Endothelial cell of umbilical vein (primary cell): ENCODE measurements around the gene SLX1A. TPM values are rescaled to one million over a fixed set of nuclear protein-coding genes. Genes with fewer than 3 reads are reported as not detected.

Source experiments
- BruUV-seq: library from RNA; stranded (reverse); fragments of 400-500 nt; replicated peaks from 2 replicates; lab custom pipeline; 2021; lab: Mats Ljungman, UMichigan
- CTCF ChIA-PET: fragments of 300-600, 350-600 bp; sonication (Branson Sonifier 250); formaldehyde crosslinking; loops from one replicate; lab custom pipeline; 2021; ENCODE audit warnings: antibody characterized with exemption, inconsistent platforms; lab: Charles Lee
- POLR2A ChIA-PET: fragments of 300-600, 350-600 bp; sonication (Branson Sonifier 250); formaldehyde crosslinking; loops from one replicate; lab custom pipeline; 2021; ENCODE audit warnings: antibody characterized with exemption, inconsistent platforms; lab: Charles Lee
- DNase-seq: peaks from one replicate; pipeline ENCODE4 v3.0.0-alpha.2; 2011; ENCODE audit warnings: low read depth, low spot score
- FAIRE-seq: peaks from 2 replicates; lab custom pipeline; 2011; peaks lifted over from hg19 to GRCh38; lab: Jason Lieb, UNC
- H2AFZ ChIP-seq: 2 replicates; pipeline ENCODE4 v1.6.0; 2012; ENCODE audit warnings: low read depth, low read length, control low read depth, inconsistent platforms
- H3K27ac ChIP-seq: 2 replicates; pipeline ENCODE4 v1.5.1; 2011; ENCODE audit warnings: low read depth, mild to moderate bottlenecking, control low read depth, low read length, moderate library complexity; ENCODE audit not compliant: insufficient read depth
- H3K27me3 ChIP-seq, 2 experiments: 2 replicates each; pipeline versions ENCODE4 v1.6.0 to v1.6.1; 2011; ENCODE audit warnings: low read length in 2 of 2, mixed read lengths in 1 of 2; ENCODE audit not compliant: control insufficient read depth in 2 of 2, insufficient read depth in 2 of 2
- H3K36me3 ChIP-seq, 2 experiments: 2 replicates in 1 of 2; 3 replicates in 1 of 2; pipeline ENCODE4 v1.5.1; 2011; ENCODE audit warnings: low read length in 2 of 2, mild to moderate bottlenecking in 1 of 2, moderate library complexity in 1 of 2; ENCODE audit not compliant: control insufficient read depth in 2 of 2, insufficient read depth in 2 of 2; ENCODE audit errors: extremely low read depth in 1 of 2
- H3K4me1 ChIP-seq: 3 replicates; pipeline ENCODE4 v1.5.1; 2011; ENCODE audit warnings: mild to moderate bottlenecking, low read length; ENCODE audit not compliant: control insufficient read depth, insufficient read depth; ENCODE audit errors: extremely low read depth
- H3K4me2 ChIP-seq: 2 replicates; pipeline ENCODE4 v1.6.1; 2011; ENCODE audit warnings: low read length, control low read depth, mixed read lengths; ENCODE audit not compliant: insufficient read depth
- H3K4me3 ChIP-seq, 3 experiments: fragments of 200-600 bp in 1 of 3; sonication (generic), shearing (Covaris generic) in 1 of 3; replicated peaks in 1 of 3; 2 replicates each; pipeline ENCODE4 v1.5.1; 2011 to 2016; ENCODE audit warnings: control low read depth in 3 of 3, low read length in 3 of 3, mild to moderate bottlenecking in 2 of 3, inconsistent platforms in 1 of 3, low read depth in 1 of 3, moderate library complexity in 1 of 3; ENCODE audit not compliant: insufficient read depth in 1 of 3
- H3K79me2 ChIP-seq: 2 replicates; pipeline ENCODE4 v1.6.0; 2012; ENCODE audit warnings: low read length, inconsistent platforms; ENCODE audit not compliant: control insufficient read depth, insufficient read depth
- H3K9ac ChIP-seq: replicated peaks from 2 replicates; pipeline ENCODE3; 2011; ENCODE audit warnings: low read length, control low read depth; ENCODE audit not compliant: insufficient read depth; ENCODE audit errors: extremely low read depth
- H3K9me1 ChIP-seq: replicated peaks from 3 replicates; pipeline ENCODE4 v1.6.0; 2011; ENCODE audit warnings: mild to moderate bottlenecking, low read length; ENCODE audit not compliant: control insufficient read depth, insufficient read depth; ENCODE audit errors: extremely low read depth
- H3K9me3 ChIP-seq: replicated peaks from 2 replicates; pipeline ENCODE4 v1.5.1; 2012; ENCODE audit warnings: low read length, inconsistent platforms; ENCODE audit not compliant: control insufficient read depth, insufficient read depth
- H4K20me1 ChIP-seq: replicated peaks from 2 replicates; pipeline ENCODE3; 2011; ENCODE audit warnings: mild to moderate bottlenecking, low read length; ENCODE audit not compliant: control insufficient read depth, insufficient read depth; ENCODE audit errors: extremely low read depth
- CTCF ChIP-seq, 2 donors: IDR thresholded peaks; 1 replicate in 1 of 2; 2 replicates in 1 of 2; pipeline ENCODE4 v1.5.1; 2011; ENCODE audit warnings: low read length in 2 of 2, mild to moderate bottlenecking in 2 of 2, moderate library complexity in 2 of 2, control low read depth in 1 of 2, inconsistent platforms in 1 of 2, low read depth in 1 of 2; ENCODE audit not compliant: insufficient read depth in 1 of 2; ENCODE audit errors: extremely low read depth in 1 of 2
- EZH2 ChIP-seq: IDR thresholded peaks from 2 replicates; pipeline ENCODE4 v1.6.1; 2012; ENCODE audit warnings: borderline replicate concordance, low read depth, mild to moderate bottlenecking, moderate library complexity, low read length, inconsistent platforms; ENCODE audit not compliant: severe bottlenecking
- FOS ChIP-seq: IDR thresholded peaks from 2 replicates; pipeline ENCODE4 v1.6.1; 2011; ENCODE audit warnings: mild to moderate bottlenecking, low read length, moderate library complexity, borderline replicate concordance; ENCODE audit not compliant: insufficient read depth
- GATA2 ChIP-seq: IDR thresholded peaks from 2 replicates; pipeline ENCODE4 v1.7.0; 2011; ENCODE audit warnings: low read depth, mild to moderate bottlenecking, moderate library complexity, mixed read lengths, low read length; ENCODE audit not compliant: insufficient read length, insufficient read depth
- JUN ChIP-seq: IDR thresholded peaks from 2 replicates; pipeline ENCODE4 v1.6.1; 2011; ENCODE audit warnings: borderline replicate concordance, low read depth; ENCODE audit not compliant: insufficient read length, insufficient read depth
- MAX ChIP-seq: IDR thresholded peaks from 2 replicates; pipeline ENCODE4 v1.6.1; 2011; ENCODE audit not compliant: insufficient read depth, insufficient read length
- MYC ChIP-seq: IDR thresholded peaks from one replicate; pipeline ENCODE4 v1.6.1; 2011; ENCODE audit warnings: mild to moderate bottlenecking, low read depth, low read length
- POLR2A ChIP-seq: IDR thresholded peaks from 2 replicates; pipeline ENCODE4 v1.6.1; 2012; ENCODE audit warnings: low read depth, mild to moderate bottlenecking, control low read depth, low read length
- POLR2AphosphoS5 ChIP-seq: IDR thresholded peaks from 2 replicates; pipeline ENCODE4 v1.6.1; 2012; ENCODE audit warnings: low read depth, mild to moderate bottlenecking, control low read depth, low read length, moderate library complexity; ENCODE audit not compliant: insufficient read depth
- dilution Hi-C: fragments of 300-500 bp; cut with MboI; formaldehyde crosslinking; loops from one replicate; pipeline ENCODE4 v1.15.0; 2019; ENCODE audit warnings: low sequenced_read_pairs; ENCODE audit not compliant: extremely low pct_ligation_motif_present
- intact Hi-C: fragments of 100-400 bp; cut with micrococcal nuclease; formaldehyde crosslinking; loops from one replicate; pipeline ENCODE4 v1.10.0; 2022
- polyA plus RNA-seq, 4 experiments: library from polyadenylated mRNA; depleted of rRNA in 3 of 4; stranded (reverse) in 3 of 4; unstranded in 1 of 4; fragments of >200 nt; gene quantifications; 2 replicates each; pipeline versions ENCODE4 v1.2.1 to v1.2.3, GENCODE V29; 2011 to 2012; ENCODE audit warnings: missing spikeins in 1 of 4
- total RNA-seq: library from RNA; stranded (reverse); gene quantifications from 2 replicates; pipeline ENCODE4 v1.2.3, GENCODE V29; 2021

Gene SLX1A
- total and polyA plus RNA-seq, 2 donors (not counting 3 experiments of a cell fraction or from before 2014, with no cell fraction given): 28.9 to 30.9 TPM

- dilution Hi-C loops: no loop called here
- no peaks in the 10 kb centered on the region for H3K4me1 ChIP-seq
- no peaks in the 10 kb centered on the region for H3K9me3 ChIP-seq
- POLR2A ChIA-PET: no interaction called here
- DNase-seq (no peak), FAIRE-seq (no peak)
- no peaks in the 10 kb centered on the region for H4K20me1 ChIP-seq
- H3K79me2 ChIP-seq: no peaks in the 10 kb centered on the region
- intact Hi-C loops: no loop called here
- no peak for TF ChIP-seq JUN
- no peak for TF ChIP-seq POLR2AphosphoS5
- no peak for TF ChIP-seq MYC
- no peak for TF ChIP-seq EZH2
- no peak for TF ChIP-seq FOS
- no peak for TF ChIP-seq MAX
- TF ChIP-seq GATA2: no peak
- no peak for TF ChIP-seq CTCF (IDR thresholded peaks at IDR 0.05; ENCODE audit: extremely low read depth in 1 of 2, insufficient read depth in 1 of 2, low read depth in 1 of 2, low read length in 2 of 2)
- TF ChIP-seq POLR2A: no peak
- no peak overlapping the region for H3K27ac ChIP-seq
- H2AFZ ChIP-seq: no peak overlapping the region
- CTCF ChIA-PET: interaction anchor here (0.5 kb wide), 1 partner anchor 877 kb away, joined by 3 read pairs; no protein-coding TSS in a partner anchor
- H3K36me3 ChIP-seq: no peaks in the 10 kb centered on the region
- H3K4me3 ChIP-seq: no peak overlapping the region
- no TSS peak for BruUV-seq
- H3K9ac ChIP-seq: no peak overlapping the region
- no peaks in the 10 kb centered on the region for H3K27me3 ChIP-seq
- H3K9me1 ChIP-seq: no peaks in the 10 kb centered on the region
- no peak overlapping the region for H3K4me2 ChIP-seq
Observed at GRCh38 chr16:30152517-30152916, 41.2 kb upstream of the SLX1A start.
